ENCODE data around the gene PJA2. TPM values are rescaled to one million over a fixed set of nuclear protein-coding genes. Genes with fewer than 3 reads are reported as not detected.

The PJA2 gene
- total and polyA plus RNA-seq, 9 of the 15 experiments (the other 6 are each of a cell fraction or from before 2014, with no cell fraction given): 25.1 to 82.1 (median 50.1) TPM

GRCh38 chr5:109439590-109439989 is 29.8 kb upstream of the PJA2 start:
- H3K27ac ChIP-seq (ENCODE audit: extremely low read depth, low read depth, low read length): no peak overlapping the region
- no peak overlapping the region for H2AFZ ChIP-seq (ENCODE audit: low read depth, low read length)
- no peaks in the 10 kb centered on the region for H3K9me3 ChIP-seq (replicated peaks; ENCODE audit: control insufficient read depth, insufficient read depth, low read depth, low read length)
- CTCF ChIA-PET (ENCODE audit: low intra/inter-chr PET ratio): no interaction called here
- FAIRE-seq (no peak), DNase-seq (ENCODE audit: extremely low read depth in 1 of 4, low spot score in 3 of 4) (no peak), ATAC-seq (no peak)
- H3K4me1 ChIP-seq (replicated peaks in 1 of 2; ENCODE audit: control insufficient read depth in 2 of 2, insufficient read depth in 2 of 2, low read length in 2 of 2): no peaks in the 10 kb centered on the region
- H3K79me2 ChIP-seq (ENCODE audit: control insufficient read depth, insufficient read depth, low read length): no peaks in the 10 kb centered on the region
- H3K9me1 ChIP-seq (ENCODE audit: control insufficient read depth, insufficient read depth, low read length): no peaks in the 10 kb centered on the region
- H3K4me3 ChIP-seq: no peak overlapping the region
- no peak overlapping the region for H3K9ac ChIP-seq (ENCODE audit: insufficient read depth in 1 of 2, low read depth in 2 of 2, low read length in 2 of 2)
- intact Hi-C loops (cut with micrococcal nuclease) (loop anchor here (5.0 kb wide), 1 partner anchor 122 kb away; no protein-coding TSS in a partner anchor), in situ Hi-C loops (cut with MboI) (no loop called here)
- no peaks in the 10 kb centered on the region for H4K20me1 ChIP-seq (replicated peaks; ENCODE audit: control insufficient read depth, insufficient read depth, low read length)
- H3K4me2 ChIP-seq (ENCODE audit: insufficient read depth, low read length): no peak overlapping the region
- no peaks in the 10 kb centered on the region for H3K27me3 ChIP-seq (ENCODE audit: control insufficient read depth in 2 of 2, insufficient read depth in 2 of 2, low read length in 2 of 2)
- POLR2A ChIA-PET: no interaction called here
- WGBS (ENCODE audit: insufficient coverage, low coverage, missing lambda C conversion rate): 14% methylated on average over 1 of the region's 1 CpG
- BruUV-seq (replicated peaks): no TSS peak
- H3K36me3 ChIP-seq (ENCODE audit: control insufficient read depth, insufficient read depth, low read length): no peaks in the 10 kb centered on the region
- no peak for TF ChIP-seq NR2F6 (CRISPR knock-in tag; IDR thresholded peaks at IDR 0.05)
- TF ChIP-seq KLF6 (CRISPR knock-in tag; IDR thresholded peaks at IDR 0.05; ENCODE audit: borderline replicate concordance): no peak
- no peak for TF ChIP-seq ZEB2 (IDR thresholded peaks at IDR 0.05)
- TF ChIP-seq PURB (CRISPR knock-in tag; IDR thresholded peaks at IDR 0.05; ENCODE audit: low read depth): no peak
- TF ChIP-seq ZNF407 (IDR thresholded peaks at IDR 0.05; ENCODE audit: low read depth): no peak
- no peak for TF ChIP-seq KDM5B (IDR thresholded peaks at IDR 0.05; ENCODE audit: insufficient replicate concordance, low read depth, low read length)
- no peak for TF ChIP-seq HIVEP1 (CRISPR knock-in tag; IDR thresholded peaks at IDR 0.05)
- TF ChIP-seq GATAD2B (IDR thresholded peaks at IDR 0.05; ENCODE audit: borderline replicate concordance): no peak
- no peak for TF ChIP-seq ARID3A (IDR thresholded peaks at IDR 0.05; ENCODE audit: borderline replicate concordance, low read depth, low read length)
- TF ChIP-seq LCOR (CRISPR knock-in tag; IDR thresholded peaks at IDR 0.05): no peak
- no peak for TF ChIP-seq ZFPM2 (CRISPR knock-in tag; IDR thresholded peaks at IDR 0.05)
- TF ChIP-seq BDP1 (IDR thresholded peaks at IDR 0.05; ENCODE audit: insufficient read depth, insufficient read length): no peak
